ENCODE results near the gene IFT122. TPM values are rescaled to one million over a fixed set of nuclear protein-coding genes. Genes with fewer than 3 reads are reported as not detected.

IFT122 gene
- total RNA-seq, 2 experiments from 2014 or later: 22.7 to 26.7 TPM

DNA sequence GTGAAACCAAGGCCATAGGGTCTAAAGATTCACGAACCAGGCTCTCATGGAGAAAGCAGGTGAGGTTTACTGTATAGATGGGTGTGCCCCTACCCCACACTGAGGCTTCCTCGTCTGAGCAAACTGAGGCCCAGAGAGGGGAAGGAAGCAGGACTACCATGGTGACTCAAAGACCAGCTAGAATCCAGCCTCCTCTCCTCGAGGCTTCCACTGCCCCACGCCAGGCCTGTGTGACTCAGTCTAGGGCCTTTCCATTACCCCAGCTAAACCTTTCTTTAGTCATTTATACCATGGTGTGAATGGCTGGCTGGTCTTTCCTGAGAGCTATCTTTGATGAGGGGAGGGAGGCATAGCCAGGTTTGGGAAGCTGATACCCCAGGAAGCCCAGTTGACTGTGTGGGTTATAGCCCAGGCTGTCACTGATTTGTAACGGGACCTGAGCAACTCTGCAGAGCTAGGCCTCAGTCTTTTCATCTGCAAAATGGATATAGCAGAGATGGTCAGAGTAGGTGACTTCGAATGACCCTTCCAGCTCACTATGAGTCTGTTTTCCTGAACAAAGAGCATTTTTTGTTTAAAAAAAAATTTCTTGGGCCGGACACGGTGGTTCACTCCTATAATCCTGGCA is 85.4 kb downstream of the IFT122 start:
- no peak for ATAC-seq (ENCODE audit: poor library complexity)
- no peak overlapping the region for H3K27ac Mint-ChIP-seq

DNA sequence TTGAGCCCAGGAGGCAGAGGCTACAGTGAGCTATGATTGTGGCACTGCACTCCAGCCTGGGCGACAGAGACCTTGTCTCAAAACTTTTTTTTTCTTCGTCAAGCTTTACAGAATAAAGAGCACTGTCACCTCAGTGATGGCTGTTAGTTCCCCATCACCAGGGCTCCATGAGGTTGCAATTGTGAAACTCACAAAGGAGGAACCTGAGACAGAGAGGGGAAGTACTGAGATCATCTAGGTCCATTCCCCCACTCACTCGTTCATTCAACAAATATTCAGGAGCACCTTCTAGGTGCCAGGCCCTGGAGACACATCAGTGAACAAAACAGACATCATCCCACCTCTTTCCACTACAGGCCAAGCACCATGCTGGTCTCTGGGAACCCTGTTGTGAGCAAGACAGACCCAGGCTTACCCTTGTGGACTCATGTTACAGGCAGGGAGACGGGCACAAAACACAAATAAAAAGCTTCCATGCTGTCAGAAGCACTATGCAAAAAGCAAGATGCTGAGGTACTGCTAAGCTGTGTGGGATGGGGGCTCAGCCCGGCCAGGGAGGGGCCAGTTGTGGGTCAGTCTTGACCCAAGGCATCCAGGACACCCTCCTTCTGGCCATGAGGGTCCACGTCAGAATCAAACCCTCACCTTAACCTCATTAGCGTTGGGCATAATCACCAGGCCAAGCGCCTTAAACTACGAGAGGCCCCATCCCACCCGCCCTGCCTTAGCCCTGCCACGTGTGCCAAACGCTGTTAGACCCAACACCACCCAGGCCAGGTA is 86.3 kb downstream of the IFT122 start:
- Histone ChIP-seq H3K27me3 (ENCODE audit: control insufficient read depth in 1 of 2, insufficient read depth in 2 of 2, low read length in 2 of 2) (no peaks in the 10 kb centered on the region), H3K27ac (ENCODE audit: low read depth in 1 of 2, low read length in 2 of 2) (no peak overlapping the region), H3K36me3 (ENCODE audit: insufficient read depth, low read length) (no peaks in the 10 kb centered on the region), H3K9me3 (ENCODE audit: control insufficient read depth in 1 of 2, insufficient read depth in 1 of 2, low read length in 2 of 2) (no peaks in the 10 kb centered on the region), H3K4me3 (ENCODE audit: low read length) (no peak overlapping the region), H3K4me1 (ENCODE audit: insufficient read depth, low read length) (peaks cover 3% of the 10 kb centered on the region)
- intact Hi-C loops (cut with DNase I, micrococcal nuclease): no loop called here
- Mint-ChIP-seq H3K9me3 (no peaks in the 10 kb centered on the region), H3K4me1 (ENCODE audit: low read depth) (no peaks in the 10 kb centered on the region), H3K27me3 (no peaks in the 10 kb centered on the region), H3K4me3 (no peak overlapping the region), H3K27ac (no peak overlapping the region), H3K36me3 (ENCODE audit: low read depth) (no peaks in the 10 kb centered on the region)
- no peak for ATAC-seq (ENCODE audit: poor library complexity)
- peak in 3 of 14 experiments; percentile 18 to 67 (median 54) for DNase-seq
- POLR2A ChIA-PET: no interaction called here
- CTCF ChIA-PET: no interaction called here
- TF ChIP-seq, protein P1, sequence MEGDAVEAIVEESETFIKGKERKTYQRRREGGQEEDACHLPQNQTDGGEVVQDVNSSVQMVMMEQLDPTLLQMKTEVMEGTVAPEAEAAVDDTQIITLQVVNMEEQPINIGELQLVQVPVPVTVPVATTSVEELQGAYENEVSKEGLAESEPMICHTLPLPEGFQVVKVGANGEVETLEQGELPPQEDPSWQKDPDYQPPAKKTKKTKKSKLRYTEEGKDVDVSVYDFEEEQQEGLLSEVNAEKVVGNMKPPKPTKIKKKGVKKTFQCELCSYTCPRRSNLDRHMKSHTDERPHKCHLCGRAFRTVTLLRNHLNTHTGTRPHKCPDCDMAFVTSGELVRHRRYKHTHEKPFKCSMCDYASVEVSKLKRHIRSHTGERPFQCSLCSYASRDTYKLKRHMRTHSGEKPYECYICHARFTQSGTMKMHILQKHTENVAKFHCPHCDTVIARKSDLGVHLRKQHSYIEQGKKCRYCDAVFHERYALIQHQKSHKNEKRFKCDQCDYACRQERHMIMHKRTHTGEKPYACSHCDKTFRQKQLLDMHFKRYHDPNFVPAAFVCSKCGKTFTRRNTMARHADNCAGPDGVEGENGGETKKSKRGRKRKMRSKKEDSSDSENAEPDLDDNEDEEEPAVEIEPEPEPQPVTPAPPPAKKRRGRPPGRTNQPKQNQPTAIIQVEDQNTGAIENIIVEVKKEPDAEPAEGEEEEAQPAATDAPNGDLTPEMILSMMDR (IDR thresholded peaks at IDR 0.05): no peak

More for the DNA sequence above, 85.4 kb downstream of the IFT122 start:
- no peaks in the 10 kb centered on the region for H3K27me3 Mint-ChIP-seq
- TF ChIP-seq, protein P1 (IDR thresholded peaks at IDR 0.05): no peak
- POLR2A ChIA-PET: no interaction called here
- Histone ChIP-seq H3K9me3 (ENCODE audit: control insufficient read depth in 1 of 2, insufficient read depth in 1 of 2, low read length in 2 of 2) (no peaks in the 10 kb centered on the region), H3K27ac (ENCODE audit: low read depth in 1 of 2, low read length in 2 of 2) (no peak overlapping the region), H3K4me3 (ENCODE audit: low read length) (no peak overlapping the region), H3K4me1 (ENCODE audit: insufficient read depth, low read length) (peaks cover 3% of the 10 kb centered on the region), H3K27me3 (ENCODE audit: control insufficient read depth in 1 of 2, insufficient read depth in 2 of 2, low read length in 2 of 2) (no peaks in the 10 kb centered on the region), H3K36me3 (ENCODE audit: insufficient read depth, low read length) (no peaks in the 10 kb centered on the region)
- H3K36me3 Mint-ChIP-seq (ENCODE audit: low read depth): no peaks in the 10 kb centered on the region
- H3K4me1 Mint-ChIP-seq (ENCODE audit: low read depth): no peaks in the 10 kb centered on the region
- no peak overlapping the region for H3K4me3 Mint-ChIP-seq
- peak in 2 of 14 experiments; percentile 62 to 73 for DNase-seq
- intact Hi-C loops (cut with DNase I, micrococcal nuclease): no loop called here
- CTCF ChIA-PET: no interaction called here
- H3K9me3 Mint-ChIP-seq: no peaks in the 10 kb centered on the region

DNA sequence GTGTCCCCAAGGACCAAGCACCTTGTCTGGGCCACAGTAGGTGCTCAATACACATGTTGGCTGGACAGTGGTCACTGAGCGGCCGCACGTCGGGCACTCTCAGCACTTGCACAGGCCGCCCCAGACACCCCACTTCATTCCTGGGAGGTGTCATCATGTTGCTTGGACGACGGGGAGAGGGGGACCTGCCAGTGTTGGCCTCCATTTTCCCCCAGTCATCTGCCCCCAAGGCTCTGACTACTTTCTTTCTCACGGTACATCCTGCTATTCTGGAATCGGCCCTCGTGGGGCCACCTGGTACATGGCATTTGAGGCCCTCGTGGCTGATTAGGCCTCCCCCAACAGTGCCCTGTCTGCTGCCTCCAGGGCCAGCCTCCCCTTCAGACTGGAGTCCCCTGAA is 87.2 kb downstream of the IFT122 start:
- H3K4me3 ChIP-seq (ENCODE audit: low read length): no peak overlapping the region
- no peaks in the 10 kb centered on the region for H3K27me3 Mint-ChIP-seq
- H3K27me3 ChIP-seq (ENCODE audit: control insufficient read depth in 1 of 2, insufficient read depth in 2 of 2, low read length in 2 of 2): no peaks in the 10 kb centered on the region
- ATAC-seq (ENCODE audit: poor library complexity): no peak
- H3K27ac Mint-ChIP-seq: no peak overlapping the region
- H3K36me3 ChIP-seq (ENCODE audit: insufficient read depth, low read length): no peaks in the 10 kb centered on the region
- H3K36me3 Mint-ChIP-seq (ENCODE audit: low read depth): no peaks in the 10 kb centered on the region
- no peaks in the 10 kb centered on the region for H3K4me1 Mint-ChIP-seq (ENCODE audit: low read depth)
- no peak overlapping the region for H3K27ac ChIP-seq (ENCODE audit: low read depth in 1 of 2, low read length in 2 of 2)
- intact Hi-C loops (cut with DNase I, micrococcal nuclease): no loop called here
- H3K4me1 ChIP-seq (ENCODE audit: insufficient read depth, low read length): peaks cover 3% of the 10 kb centered on the region
- H3K4me3 Mint-ChIP-seq: no peak overlapping the region
- TF ChIP-seq, protein P1 (IDR thresholded peaks at IDR 0.05): no peak
- H3K9me3 Mint-ChIP-seq: no peaks in the 10 kb centered on the region
- no peak for DNase-seq
- POLR2A ChIA-PET: no interaction called here
- H3K9me3 ChIP-seq (ENCODE audit: control insufficient read depth in 1 of 2, insufficient read depth in 1 of 2, low read length in 2 of 2): no peaks in the 10 kb centered on the region
- CTCF ChIA-PET: no interaction called here
